Neuronal stem cell (in vitro differentiated cells): ENCODE measurements around the gene ZNF155.

ENCODE experiments used
- DNase-seq: peaks from one replicate; pipeline ENCODE4 v3.0.0-alpha.2; 2013; ENCODE audit warnings: low spot score
- H2AFZ ChIP-seq: one replicate; pipeline ENCODE4 v1.6.1; 2013; ENCODE audit warnings: mild to moderate bottlenecking, low read length, inconsistent platforms
- H2AK5ac ChIP-seq: 2 replicates; pipeline ENCODE4 v1.6.1; 2013; ENCODE audit warnings: low read depth, mild to moderate bottlenecking, inconsistent platforms, low read length, moderate library complexity, mixed read lengths
- H2BK120ac ChIP-seq: 2 replicates; pipeline ENCODE4 v1.6.1; 2013; ENCODE audit warnings: low read depth, mild to moderate bottlenecking, inconsistent platforms, low read length, moderate library complexity, mixed read lengths
- H2BK12ac ChIP-seq: one replicate; pipeline ENCODE4 v1.6.1; 2013; ENCODE audit warnings: low read length, inconsistent platforms
- H2BK15ac ChIP-seq: 2 replicates; pipeline ENCODE4 v1.6.1; 2013; ENCODE audit warnings: mild to moderate bottlenecking, low read length, inconsistent platforms, mixed read lengths
- H2BK5ac ChIP-seq: one replicate; pipeline ENCODE4 v1.6.1; 2013; ENCODE audit warnings: inconsistent platforms, mild to moderate bottlenecking, low read length, moderate library complexity
- H3K14ac ChIP-seq: one replicate; pipeline ENCODE4 v1.6.1; 2013; ENCODE audit warnings: low read length, inconsistent platforms
- H3K18ac ChIP-seq: 2 replicates; pipeline ENCODE4 v1.6.1; 2013; ENCODE audit warnings: low read length, inconsistent platforms
- H3K23ac ChIP-seq: 2 replicates; pipeline ENCODE4 v1.6.1; 2013; ENCODE audit warnings: low read depth, mild to moderate bottlenecking, mixed read lengths, low read length, inconsistent platforms; ENCODE audit not compliant: poor library complexity
- H3K27ac ChIP-seq: replicated peaks from 3 replicates; pipeline ENCODE4 v1.5.1; 2013; ENCODE audit warnings: low read length, inconsistent platforms
- H3K27me3 ChIP-seq, 3 experiments: 2 replicates each; pipeline ENCODE4 v1.6.1; 2013; ENCODE audit warnings: low read length in 3 of 3, mild to moderate bottlenecking in 2 of 3, inconsistent platforms in 1 of 3, low read depth in 1 of 3, mixed read lengths in 1 of 3, moderate library complexity in 1 of 3; ENCODE audit not compliant: control insufficient read depth in 3 of 3, insufficient read depth in 3 of 3
- H3K36me3 ChIP-seq, 2 donors: replicated peaks in 1 of 2; 2 replicates each; pipeline ENCODE4 v1.6.1; 2013; ENCODE audit warnings: low read length in 2 of 2; ENCODE audit not compliant: control insufficient read depth in 2 of 2, insufficient read depth in 2 of 2
- H3K4ac ChIP-seq: 2 replicates; pipeline ENCODE4 v1.6.1; 2013; ENCODE audit warnings: inconsistent platforms, mild to moderate bottlenecking, low read length, moderate library complexity
- H3K4me1 ChIP-seq, 2 donors: 1 replicate in 1 of 2; 2 replicates in 1 of 2; pipeline ENCODE4 v1.6.1; 2013; ENCODE audit warnings: low read length in 2 of 2, low read depth in 1 of 2; ENCODE audit not compliant: control insufficient read depth in 2 of 2, insufficient read depth in 1 of 2
- H3K4me2 ChIP-seq: one replicate; pipeline ENCODE4 v1.6.1; 2013; ENCODE audit warnings: mild to moderate bottlenecking, low read length, inconsistent platforms; ENCODE audit not compliant: insufficient read depth, poor library complexity, severe bottlenecking
- H3K4me3 ChIP-seq, 2 donors: 2 replicates each; pipeline ENCODE4 v1.5.1; 2013; ENCODE audit warnings: low read length in 2 of 2, mild to moderate bottlenecking in 2 of 2, inconsistent platforms in 1 of 2, moderate library complexity in 1 of 2
- H3K79me1 ChIP-seq: one replicate; pipeline ENCODE4 v1.6.1; 2013; ENCODE audit warnings: low read depth, mild to moderate bottlenecking, inconsistent platforms, low read length, moderate library complexity
- H3K9ac ChIP-seq: one replicate; pipeline ENCODE4 v1.6.1; 2013; ENCODE audit warnings: mild to moderate bottlenecking, low read depth, low read length, inconsistent platforms; ENCODE audit not compliant: poor library complexity
- H3K9me3 ChIP-seq, 2 donors: replicated peaks in 1 of 2; 2 replicates each; pipeline versions ENCODE3 to v1.6.1; 2013; ENCODE audit warnings: low read length in 2 of 2, mild to moderate bottlenecking in 2 of 2, inconsistent platforms in 1 of 2, low read depth in 1 of 2, mixed read lengths in 1 of 2, moderate library complexity in 1 of 2; ENCODE audit not compliant: control insufficient read depth in 2 of 2, insufficient read depth in 1 of 2
- H4K8ac ChIP-seq: one replicate; pipeline ENCODE4 v1.6.1; 2013; ENCODE audit warnings: low read depth, mild to moderate bottlenecking, inconsistent platforms, low read length, moderate library complexity
- H4K91ac ChIP-seq: one replicate; pipeline ENCODE4 v1.6.1; 2013; ENCODE audit warnings: low read length, low read depth, mild to moderate bottlenecking, inconsistent platforms; ENCODE audit not compliant: poor library complexity
- WGBS, 2 donors: extraction: QIAGEN DNeasy Blood & Tissue Kit; methylation state at CpG; one replicate each; pipeline ENCODE4 v1.1.7; 2013; ENCODE audit warnings: missing lambda C conversion rate in 2 of 2, mixed read lengths in 1 of 2; ENCODE audit not compliant: insufficient read length in 2 of 2, insufficient replicate concordance in 1 of 2; ENCODE audit errors: extremely low coverage in 2 of 2; 5-methylcytosine and 5-hydroxymethylcytosine counted together

The ZNF155 gene

DNA sequence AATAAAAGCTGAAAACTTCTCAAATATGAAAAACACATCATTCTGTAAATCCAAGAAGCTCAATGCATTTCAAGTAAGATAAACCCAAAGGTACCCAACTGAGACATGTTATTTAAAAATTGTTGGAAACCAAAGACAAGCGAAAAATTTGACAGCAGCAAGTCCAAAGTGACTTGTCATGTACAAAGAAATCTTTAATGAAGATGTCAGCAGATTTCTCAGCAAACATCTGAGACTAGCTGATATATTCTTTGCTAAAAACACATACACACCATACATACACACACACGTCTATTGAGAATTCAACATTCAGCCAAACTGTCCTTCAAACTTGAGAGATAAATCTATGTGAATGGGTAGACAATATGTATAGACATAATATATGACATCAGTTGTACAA, 35.5 kb downstream of the ZNF155 start:
- no peaks in the 10 kb centered on the region for H3K9me3 ChIP-seq
- WGBS, 2 donors = no CpG with 5 or more reads among the region's 2 CpGs
- no peak overlapping the region for H3K14ac ChIP-seq

GRCh38 chr19:44021221-44021620, 37.2 kb downstream of the ZNF155 start:
- no peak overlapping the region for H2BK5ac ChIP-seq
- no peak overlapping the region for H2BK15ac ChIP-seq
- no peak overlapping the region for H3K9ac ChIP-seq
- H4K91ac ChIP-seq = no peak overlapping the region
- H2BK120ac ChIP-seq = no peak overlapping the region
- no peaks in the 10 kb centered on the region for H3K27me3 ChIP-seq
- H3K9me3 ChIP-seq = no peaks in the 10 kb centered on the region
- no peak overlapping the region for H2BK12ac ChIP-seq
- no peak overlapping the region for H3K18ac ChIP-seq
- H3K4ac ChIP-seq = no peak overlapping the region
- DNase-seq = no peak
- H3K36me3 ChIP-seq = no peaks in the 10 kb centered on the region
- no peaks in the 10 kb centered on the region for H3K79me1 ChIP-seq
- no peak overlapping the region for H3K4me3 ChIP-seq
- H3K4me2 ChIP-seq = no peak overlapping the region
- no peak overlapping the region for H4K8ac ChIP-seq
- H3K23ac ChIP-seq = no peak overlapping the region
- H2AFZ ChIP-seq = no peak overlapping the region
- no peak overlapping the region for H3K27ac ChIP-seq
- H2AK5ac ChIP-seq = no peak overlapping the region
- no peak overlapping the region for H3K14ac ChIP-seq
- H3K4me1 ChIP-seq = peaks cover 4 to 7% of the 10 kb centered on the region in 2 donors

More for the DNA sequence above, 35.5 kb downstream of the ZNF155 start:
- Histone ChIP-seq H2BK5ac (no peak overlapping the region), H4K8ac (no peak overlapping the region), H3K4me3 (no peak overlapping the region), H3K4me2 (no peak overlapping the region), H3K23ac (no peak overlapping the region), H3K4me1 (no peaks in the 10 kb centered on the region), H2BK12ac (no peak overlapping the region), H4K91ac (no peak overlapping the region), H2BK15ac (no peak overlapping the region), H3K4ac (no peak overlapping the region), H3K27me3 (no peaks in the 10 kb centered on the region), H2AK5ac (no peak overlapping the region), H3K79me1 (no peaks in the 10 kb centered on the region), H3K36me3 (no peaks in the 10 kb centered on the region), H3K18ac (no peak overlapping the region), H3K9ac (no peak overlapping the region), H2BK120ac (no peak overlapping the region), H2AFZ (no peak overlapping the region), H3K27ac (no peak overlapping the region)
- DNase-seq = no peak

DNA sequence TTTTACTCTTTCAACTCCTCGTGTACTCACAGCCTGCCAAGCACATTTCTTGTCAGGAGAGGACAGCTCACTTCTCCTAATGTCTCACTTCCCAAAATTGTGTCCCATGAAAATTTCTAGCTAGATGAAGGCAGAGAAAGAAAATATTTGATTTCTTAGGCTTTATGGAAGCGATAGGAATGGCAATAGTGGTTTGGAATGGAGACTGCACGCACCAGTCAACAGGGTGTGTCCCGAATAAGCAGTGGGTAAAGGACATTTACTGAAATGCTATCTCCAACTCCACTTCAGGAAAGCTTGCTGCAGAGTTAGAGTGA, 40.9 kb downstream of the ZNF155 start:
- H3K4me1 ChIP-seq = peaks cover 5 to 8% of the 10 kb centered on the region in 2 donors
- H3K9me3 ChIP-seq = peaks cover 3 to 20% of the 10 kb centered on the region in 2 donors
- H3K18ac ChIP-seq = no peak overlapping the region
- H3K27ac ChIP-seq = no peak overlapping the region
- no peak overlapping the region for H3K23ac ChIP-seq
- no peak overlapping the region for H2AK5ac ChIP-seq
- H3K9ac ChIP-seq = no peak overlapping the region
- H3K36me3 ChIP-seq = peaks cover 18 to 33% of the 10 kb centered on the region in 2 donors
- H2BK120ac ChIP-seq = no peak overlapping the region
- no peaks in the 10 kb centered on the region for H3K79me1 ChIP-seq
- WGBS, 2 donors = no CpG with 5 or more reads among the region's 4 CpGs
- no peaks in the 10 kb centered on the region for H3K27me3 ChIP-seq
- no peak for DNase-seq
- H3K4ac ChIP-seq = no peak overlapping the region
- H4K91ac ChIP-seq = no peak overlapping the region
- H3K4me3 ChIP-seq = peak overlapping the region; percentile 83 to 85
- peak overlapping the region; percentile 95 for H2AFZ ChIP-seq
- H2BK5ac ChIP-seq = no peak overlapping the region
- no peak overlapping the region for H3K14ac ChIP-seq
- H4K8ac ChIP-seq = no peak overlapping the region
- H2BK15ac ChIP-seq = no peak overlapping the region
- H3K4me2 ChIP-seq = peak overlapping the region; percentile 66
- H2BK12ac ChIP-seq = no peak overlapping the region

GRCh38 chr19:44025217-44025936, 41.4 kb downstream of the ZNF155 start, which contains the start of gene ZNF222:
TSS of gene ZNF222 (plus strand) at chr19:44025379. CDS start at chr19:44025437, 58 bp downstream.
- no peak within 1 kb of the TSS for H4K8ac ChIP-seq
- peak within 1 kb of the TSS; percentile 81 for H3K9ac ChIP-seq
- H3K27me3 ChIP-seq = no peaks in the 10 kb centered on the region
- no peak within 1 kb of the TSS for H2BK5ac ChIP-seq
- H3K27ac ChIP-seq = no peak within 1 kb of the TSS
- no peak within 1 kb of the TSS for H2BK120ac ChIP-seq
- no peaks in the 10 kb centered on the region for H3K79me1 ChIP-seq
- no peak within 1 kb of the TSS for H3K23ac ChIP-seq
- H3K18ac ChIP-seq = peak within 1 kb of the TSS; percentile 16
- H3K4me1 ChIP-seq = peaks cover 5 to 8% of the 10 kb centered on the region in 2 donors
- peaks cover 3 to 25% of the 10 kb centered on the region in 2 donors for H3K9me3 ChIP-seq
- no CpG with 5 or more reads among the region's 37 CpGs for WGBS, 2 donors
- H3K14ac ChIP-seq = no peak within 1 kb of the TSS
- H2AK5ac ChIP-seq = no peak within 1 kb of the TSS
- H2BK15ac ChIP-seq = no peak within 1 kb of the TSS
- peak within 1 kb of the TSS; percentile 83 to 85 for H3K4me3 ChIP-seq
- peak within 1 kb of the TSS; percentile 95 for H2AFZ ChIP-seq
- H4K91ac ChIP-seq = no peak within 1 kb of the TSS
- no peak within 1 kb of the TSS for H2BK12ac ChIP-seq
- no peak within 1 kb of the TSS for H3K4ac ChIP-seq
- peak within 1 kb of the TSS; percentile 67 for H3K4me2 ChIP-seq
- H3K36me3 ChIP-seq = peaks cover 18 to 38% of the 10 kb centered on the region in 2 donors
- DNase-seq = peak; percentile 59
